PC-3 (cell line): ENCODE data around the gene DENND4B.

ENCODE experiments used
- CTCF ChIP-seq: fragments of 300-600 bp; sonication (generic); conservative IDR thresholded peaks from 2 replicates; pipeline ENCODE4 v1.5.1; 2017; ENCODE audit warnings: antibody characterized with exemption, low read depth, mild to moderate bottlenecking, low read length
- EZH2 ChIP-seq: fragments of 300-600 bp; sonication (generic); IDR thresholded peaks from one replicate; pipeline ENCODE4 v1.6.1; 2017; ENCODE audit warnings: antibody characterized with exemption, mild to moderate bottlenecking, low read length; ENCODE audit not compliant: unreplicated experiment
- EZH2phosphoT487 ChIP-seq: fragments of 300-600 bp; sonication (generic); IDR thresholded peaks from 2 replicates; pipeline ENCODE4 v1.6.1; 2018; ENCODE audit warnings: mild to moderate bottlenecking, antibody characterized with exemption, low read length, borderline replicate concordance

- no peak for TF ChIP-seq CTCF
- TF ChIP-seq EZH2: no peak
- no peak for TF ChIP-seq EZH2phosphoT487
Observed at GRCh38 chr1:153959454-153959853, 12.9 kb upstream of the DENND4B start.
